Measurements from ENCODE around the gene SLC35F5. TPM values are rescaled to one million over a fixed set of nuclear protein-coding genes. Genes with fewer than 3 reads are reported as not detected.

SLC35F5 gene
- total and polyA plus RNA-seq, 2 of the 13 experiments (the other 11 are each of a cell fraction or from before 2014, with no cell fraction given): 139 to 174 TPM

- TF ChIP-seq PRDM4 (CRISPR knock-in tag; IDR thresholded peaks at IDR 0.05; ENCODE audit: borderline replicate concordance) (no peak), GMEB1 (CRISPR knock-in tag; IDR thresholded peaks at IDR 0.05; ENCODE audit: borderline replicate concordance) (no peak), ZNF614 (CRISPR knock-in tag; IDR thresholded peaks at IDR 0.05; ENCODE audit: borderline replicate concordance) (no peak)
Observed at GRCh38 chr2:113768770-113769169, 12.3 kb upstream of the SLC35F5 start (continued).

GRCh38 chr2:113767811-113768460 lies 11.5 kb upstream of the SLC35F5 start:
- Histone ChIP-seq H3K4me1 (ENCODE audit: insufficient read depth, low read length) (peaks cover 7% of the 10 kb centered on the region), H3K27me3 (ENCODE audit: control insufficient read depth in 1 of 2, insufficient read depth in 2 of 2, low read length in 2 of 2) (0 out of 5 replicates have a peak, but pooled peaks cover 0 to 4% of the 10 kb centered on the region in 2 experiments), H3K9ac (ENCODE audit: insufficient read depth, low read depth, low read length) (no peak overlapping the region), H4K20me1 (ENCODE audit: insufficient read depth, low read length) (no peaks in the 10 kb centered on the region), H3K27ac (ENCODE audit: extremely low read length, insufficient read depth, low read length) (no peak overlapping the region), H3K79me2 (ENCODE audit: insufficient read depth, low read length) (no peaks in the 10 kb centered on the region), H3K9me3 (ENCODE audit: low read length) (peaks cover 8% of the 10 kb centered on the region; the same call in 1 of the 2 replicates), H3K4me2 (ENCODE audit: low read depth, low read length) (no peak overlapping the region), H3K4me3 (replicated peaks in 1 of 3; ENCODE audit: insufficient read depth in 1 of 3, low read depth in 2 of 3, low read length in 3 of 3) (no peak overlapping the region), H2AFZ (ENCODE audit: low read length) (no peak overlapping the region), H3K36me3 (replicated peaks in 1 of 2; ENCODE audit: control insufficient read depth in 1 of 2, insufficient read depth in 2 of 2, low read length in 2 of 2) (no peaks in the 10 kb centered on the region)
- ATAC-seq: peak; percentile 66
- no peak for FAIRE-seq
- ChIA-PET POLR2A (interaction anchor here (1.9 kb wide), 1 partner anchor 11 kb away, joined by 13 read pairs; the partner anchor contains the start of gene SLC35F5), CTCF (ENCODE audit: low intra/inter-chr PET ratio, low total read pairs) (no interaction called here)
- TF ChIP-seq TCF7 (IDR thresholded peaks at IDR 0.05; ENCODE audit: low read depth): no peak
- no peak for TF ChIP-seq ZNF333 (CRISPR knock-in tag; IDR thresholded peaks at IDR 0.05; ENCODE audit: borderline replicate concordance)
- no peak for TF ChIP-seq REST (IDR thresholded peaks at IDR 0.05; ENCODE audit: borderline replicate concordance in 1 of 2, low read depth in 1 of 2, low read length in 2 of 2)
- no peak for TF ChIP-seq ZNF275 (CRISPR knock-in tag; IDR thresholded peaks at IDR 0.05; ENCODE audit: borderline replicate concordance)
- TF ChIP-seq ZNF10 (CRISPR knock-in tag; IDR thresholded peaks at IDR 0.05; ENCODE audit: borderline replicate concordance, low read depth): no peak
- no peak for TF ChIP-seq FOXO1 (CRISPR knock-in tag; IDR thresholded peaks at IDR 0.05)
- DNase-seq (ENCODE audit: low spot score): no peak
- in situ Hi-C loops (cut with HindIII; ENCODE audit: extremely low pct_ligation_motif_present, low pct_unique_long_range_greater_than_20kb): loop anchor here (25.0 kb wide), 1 partner anchor 794 kb away; no protein-coding TSS in a partner anchor
- WGBS (ENCODE audit: low lambda C conversion rate): 20% methylated on average over 4 of the region's 4 CpGs
- intact Hi-C loops (cut with micrococcal nuclease; ENCODE audit: unreplicated experiment): no loop called here
- no TSS peak for BruUV-seq (replicated peaks)
